Stimulated activated CD4-positive, alpha-beta T cell treated with anti-CD3 and anti-CD28 coated beads, Interleukin-1b, Interleukin-23, amount 100 ng/mL, for 24 hours (primary cell): ENCODE results near the gene RNF113B.

Source experiments
- DNase-seq, 4 experiments: peaks; one replicate each; pipeline ENCODE4 v3.0.0-alpha.2; 2020; ENCODE audit warnings: low read depth in 4 of 4, low spot score in 1 of 4

Gene RNF113B

GRCh38 chr13:98175043-98175442, 2.0 kb downstream of the RNF113B start:
- DNase-seq: no peak

GRCh38 chr13:98174307-98174706, 2.8 kb downstream of the RNF113B start:
- DNase-seq: no peak

GRCh38 chr13:98173431-98174152, 3.5 kb downstream of the RNF113B start:
- DNase-seq: no peak

GRCh38 chr13:98172590-98173422, 4.3 kb downstream of the RNF113B start:
- DNase-seq: no peak

- DNase-seq: no peak
Measured at GRCh38 chr13:98171900-98172589, 5.0 kb downstream of the RNF113B start.

- no peak for DNase-seq
Measured at GRCh38 chr13:98169331-98169730, 7.7 kb downstream of the RNF113B start.

- no peak for DNase-seq
Measured at GRCh38 chr13:98162935-98163334, 14.1 kb downstream of the RNF113B start.

- DNase-seq: no peak
Measured at GRCh38 chr13:98158172-98158899, 18.7 kb downstream of the RNF113B start.

- no peak for DNase-seq
Measured at GRCh38 chr13:98157609-98158008, 19.5 kb downstream of the RNF113B start.

GRCh38 chr13:98157188-98157587, 19.9 kb downstream of the RNF113B start:
- DNase-seq: no peak

- DNase-seq: no peak
Measured at GRCh38 chr13:98156259-98156658, 20.8 kb downstream of the RNF113B start.

GRCh38 chr13:98155475-98156109, 21.5 kb downstream of the RNF113B start:
- DNase-seq: no peak

- DNase-seq: no peak
Measured at GRCh38 chr13:98150832-98151479, 26.1 kb downstream of the RNF113B start.

GRCh38 chr13:98147521-98147920, 29.5 kb downstream of the RNF113B start:
- DNase-seq: no peak

GRCh38 chr13:98144801-98145350, 32.2 kb downstream of the RNF113B start:
- DNase-seq: no peak

GRCh38 chr13:98144027-98144741, 32.9 kb downstream of the RNF113B start:
- no peak for DNase-seq

GRCh38 chr13:98143601-98144026, 33.5 kb downstream of the RNF113B start:
- no peak for DNase-seq

- no peak for DNase-seq
Measured at GRCh38 chr13:98143157-98143553, 33.9 kb downstream of the RNF113B start.
